K562 (cell line): ENCODE measurements around the gene COASY. TPM values are rescaled to one million over a fixed set of nuclear protein-coding genes. Genes with fewer than 3 reads are reported as not detected.
A peak's percentile ranks its signal among the peaks of the same experiment; 100 is the strongest.

Experiments used
- ATAC-seq: fragments of 200-7000 bp; cut with Tn5 transposase; 3 replicates; pipeline ENCODE4 v1.9.1; 2020; ENCODE audit warnings: moderate library complexity
- Bru-seq: library from RNA; stranded (reverse); fragments of 400-500 nt; gene quantifications from one replicate; lab custom pipeline; 2021; lab: Mats Ljungman, UMichigan
- BruChase-seq, 2 experiments: library from RNA; stranded (reverse); fragments of 400-500 nt; gene quantifications; one replicate each; lab custom pipeline; 2021; lab: Mats Ljungman, UMichigan
- BruUV-seq: library from RNA; stranded (reverse); fragments of 400-500 nt; replicated peaks from 2 replicates; lab custom pipeline; 2021; lab: Mats Ljungman, UMichigan
- CTCF ChIA-PET: fragments of 300-600 bp; formaldehyde crosslinking; extraction: SDS; loops from one replicate; lab custom pipeline; 2021; ENCODE audit warnings: low intra/inter-chr PET ratio; lab: Yijun Ruan, JAX
- POLR2A ChIA-PET: fragments of 300-600, 350-650 bp; sonication (Branson Sonifier 250); formaldehyde crosslinking; extraction: SDS; loops from one replicate; lab custom pipeline; 2021; ENCODE audit warnings: antibody characterized with exemption, inconsistent platforms; lab: Yijun Ruan, JAX
- DNase-seq, 4 experiments: peaks; one replicate each; pipeline versions ENCODE4 v3.0.0 to v3.0.0-alpha.2; 2011 to 2018; ENCODE audit warnings: low spot score in 3 of 4, mixed read lengths in 3 of 4; ENCODE audit errors: extremely low read depth in 1 of 4
- FAIRE-seq: peaks from 2 replicates; lab custom pipeline; 2011; peaks lifted over from hg19 to GRCh38; lab: Jason Lieb, UNC
- H2AFZ ChIP-seq: 2 replicates; pipeline ENCODE4 v1.6.0; 2011; ENCODE audit warnings: low read depth, low read length, control low read depth, inconsistent platforms
- H3K27ac ChIP-seq: fragments of 200-600 bp; 3 replicates; pipeline ENCODE4 v1.8.0; 2011; ENCODE audit warnings: low read depth, mild to moderate bottlenecking, control low read depth, inconsistent platforms, low read length, moderate library complexity, mixed read lengths; ENCODE audit errors: extremely low read depth
- H3K27me3 ChIP-seq, 2 experiments: fragments of 300-600 bp in 1 of 2; 2 replicates in 1 of 2; 3 replicates in 1 of 2; pipeline versions ENCODE4 v1.6.0 to v1.8.0; 2011; ENCODE audit warnings: inconsistent platforms in 2 of 2, low read length in 2 of 2, mild to moderate bottlenecking in 1 of 2, mixed read lengths in 1 of 2, moderate library complexity in 1 of 2; ENCODE audit not compliant: control insufficient read depth in 2 of 2, insufficient read depth in 2 of 2
- H3K36me3 ChIP-seq: fragments of 300-600 bp; 3 replicates; pipeline ENCODE4 v1.8.0; 2011; ENCODE audit warnings: mild to moderate bottlenecking, low read length, inconsistent platforms; ENCODE audit not compliant: control insufficient read depth, insufficient read depth
- H3K4me1 ChIP-seq, 2 experiments: fragments of 200-600 bp in 1 of 2; replicated peaks in 1 of 2; 2 replicates in 1 of 2; 3 replicates in 1 of 2; pipeline versions ENCODE4 v1.5.1 to v1.8.0; 2011; ENCODE audit warnings: inconsistent platforms in 2 of 2, low read length in 2 of 2, mild to moderate bottlenecking in 1 of 2, mixed read lengths in 1 of 2, moderate library complexity in 1 of 2; ENCODE audit not compliant: control insufficient read depth in 2 of 2, insufficient read depth in 2 of 2
- H3K4me2 ChIP-seq: 2 replicates; pipeline ENCODE4 v1.6.1; 2011; ENCODE audit warnings: low read length, control low read depth, inconsistent platforms, mixed read lengths; ENCODE audit not compliant: insufficient read depth
- H3K4me3 ChIP-seq: fragments of 200-600 bp; sonication (generic), shearing (Covaris generic); 2 replicates; pipeline ENCODE4 v1.5.1; 2016; ENCODE audit warnings: control low read depth, inconsistent platforms
- H3K79me2 ChIP-seq: fragments of 200-600 bp; 3 replicates; pipeline ENCODE4 v1.8.0; 2011; ENCODE audit warnings: low read length, inconsistent platforms; ENCODE audit not compliant: control insufficient read depth, insufficient read depth
- H3K9ac ChIP-seq, 2 experiments: 2 replicates each; pipeline versions ENCODE4 v1.6.0 to v1.6.1; 2011; ENCODE audit warnings: low read depth in 2 of 2, low read length in 2 of 2, control low read depth in 1 of 2, inconsistent platforms in 1 of 2, mild to moderate bottlenecking in 1 of 2, mixed read lengths in 1 of 2; ENCODE audit not compliant: insufficient read depth in 1 of 2
- H3K9me1 ChIP-seq: one replicate; pipeline ENCODE4 v1.6.0; 2011; ENCODE audit warnings: inconsistent platforms, mild to moderate bottlenecking, low read length, moderate library complexity; ENCODE audit not compliant: control insufficient read depth, insufficient read depth
- H3K9me3 ChIP-seq: replicated peaks from 2 replicates; pipeline ENCODE4 v1.5.1; 2011; ENCODE audit warnings: low read depth, low read length, inconsistent platforms; ENCODE audit not compliant: control insufficient read depth, insufficient read depth
- H4K20me1 ChIP-seq: replicated peaks from 2 replicates; pipeline ENCODE4 v1.6.1; 2011; ENCODE audit warnings: low read length, inconsistent platforms, mixed read lengths; ENCODE audit not compliant: control insufficient read depth, insufficient read depth
- CHD1 ChIP-seq: fragments of 200-600 bp; sonication (generic); IDR thresholded peaks from one replicate; pipeline ENCODE4 v1.6.1; 2012; ENCODE audit warnings: mild to moderate bottlenecking, moderate library complexity, low read length, inconsistent platforms
- FOXM1 ChIP-seq, 2 experiments: fragments of 450-650 bp in 1 of 2; sonication (generic) in 1 of 2; formaldehyde crosslinking in 1 of 2; IDR thresholded peaks; 2 replicates each; pipeline versions ENCODE4 v1.6.1 to v1.9.0; 2017 to 2022; ENCODE audit warnings: low read depth in 2 of 2, mild to moderate bottlenecking in 2 of 2, missing genetic modification reagents in 1 of 2, moderate library complexity in 1 of 2
- GABPB1 ChIP-seq: sonication (generic); formaldehyde crosslinking; IDR thresholded peaks from 2 replicates; pipeline ENCODE4 v1.8.0; 2022; ENCODE audit warnings: mild to moderate bottlenecking, missing genetic modification reagents
- KDM1A ChIP-seq, 2 experiments: fragments of 450-650 bp; IDR thresholded peaks; 2 replicates each; pipeline ENCODE4 v1.6.1; 2016; ENCODE audit warnings: mild to moderate bottlenecking in 2 of 2
- PCBP1 ChIP-seq: fragments of 200-400 bp; formaldehyde crosslinking; IDR thresholded peaks from 2 replicates; pipeline ENCODE4 v1.6.1; 2018; ENCODE audit warnings: mild to moderate bottlenecking, low read depth, low read length; ENCODE audit not compliant: poor library complexity, severe bottlenecking
- SIX5 ChIP-seq, 2 experiments: IDR thresholded peaks; 2 replicates each; pipeline ENCODE4 v1.6.1; 2011; ENCODE audit warnings: low read length in 2 of 2, borderline replicate concordance in 1 of 2, low read depth in 1 of 2, mild to moderate bottlenecking in 1 of 2, moderate library complexity in 1 of 2; ENCODE audit not compliant: insufficient read depth in 1 of 2
- ZNF778 ChIP-seq: fragments of 450-650 bp; formaldehyde crosslinking; IDR thresholded peaks from 2 replicates; pipeline ENCODE4 v1.4.0; 2020; ENCODE audit warnings: mild to moderate bottlenecking, moderate library complexity
- WGBS: fragments of 100-300 bp; shearing (Covaris generic); methylation state at CpG from one replicate; pipeline ENCODE4 v1.1.6; 2016; ENCODE audit warnings: low coverage, mixed read lengths; ENCODE audit not compliant: insufficient coverage; ENCODE audit errors: missing lambda C conversion rate; 5-methylcytosine and 5-hydroxymethylcytosine counted together
- in situ Hi-C: fragments of 300-500 bp; cut with MboI; formaldehyde crosslinking; loops from 4 replicates; pipeline ENCODE4 v1.15.0; 2018; ENCODE audit warnings: inconsistent platforms, mixed read lengths
- intact Hi-C: fragments of 100-400 bp; cut with micrococcal nuclease; formaldehyde crosslinking; loops from 2 replicates; pipeline ENCODE4 v1.14.2; 2022
- long read RNA-seq, 3 experiments: library from polyadenylated mRNA in 2 of 3; library from RNA in 1 of 3; unstranded in 2 of 3; stranded (forward) in 1 of 3; transcript quantifications; one replicate each; pipeline ENCODE4 v2.0.0, GENCODE V29; 2019 to 2022
- polyA minus RNA-seq, 3 experiments: library from RNA; depleted of rRNA, polyadenylated mRNA; stranded (reverse); fragments of >200 nt; gene quantifications; 2 replicates each; pipeline ENCODE4 v1.2.3, GENCODE V29; 2011
- polyA plus RNA-seq, 8 experiments: library from polyadenylated mRNA; depleted of rRNA in 4 of 8; stranded (reverse) in 5 of 8; unstranded in 3 of 8; fragments of >200 nt; fragmentation: Nextera tagmentation in 2 of 8; fragmentation: Illumina TruSeq in 1 of 8; extraction: Ambion mirVana in 2 of 8; extraction: Trizol in 1 of 8; gene quantifications; 2 replicates each; pipeline versions ENCODE4 v1.2.1 to v1.2.3, GENCODE V29; 2011 to 2014; ENCODE audit warnings: inconsistent platforms in 1 of 8, missing spikeins in 1 of 8
- total RNA-seq, 7 experiments: library from RNA; depleted of rRNA in 6 of 7; stranded (reverse); fragments of >200 nt in 6 of 7; fragmentation: Illumina TruSeq in 2 of 7; extraction: Trizol in 2 of 7; gene quantifications; 2 replicates each; pipeline versions ENCODE4 v1.2.1 to v1.2.3, GENCODE V29; 2011 to 2021; ENCODE audit warnings: low replicate concordance in 1 of 7
- TF ChIP-seq, protein P1 (sequence below), 3 experiments: fragments of 200-800 bp in 1 of 3; sonication (Bioruptor generic) in 1 of 3; sonication (generic) in 1 of 3; formaldehyde crosslinking in 1 of 3; IDR thresholded peaks; 2 replicates each; pipeline versions ENCODE4 v1.6.1 to v1.8.0; 2016 to 2022; ENCODE audit warnings: mild to moderate bottlenecking in 2 of 3, missing compliant biosample characterization in 2 of 3, missing genetic modification characterization in 2 of 3, missing genetic modification reagents in 1 of 3
- TF ChIP-seq, protein P2 (sequence below): fragments of 450-650 bp; IDR thresholded peaks from 2 replicates; pipeline ENCODE4 v1.6.1; 2016
- TF ChIP-seq, protein P3 (sequence below), 2 experiments: fragments of 200-800 bp in 1 of 2; sonication (Bioruptor generic) in 1 of 2; sonication (generic) in 1 of 2; formaldehyde crosslinking in 1 of 2; IDR thresholded peaks in 1 of 2; conservative IDR thresholded peaks in 1 of 2; 2 replicates each; pipeline versions ENCODE4 v1.5.0 to v1.6.1; 2016 to 2020; ENCODE audit warnings: missing compliant biosample characterization in 1 of 2, missing genetic modification characterization in 1 of 2, missing genetic modification reagents in 1 of 2

COASY gene
- 117 and 276 TPM in 2 replicates for total RNA-seq (2011; cell fraction: chromatin; rRNA removed; ENCODE audit: low replicate concordance)
- total RNA-seq (2011; cell fraction: nucleolus; rRNA removed): 148 and 164 TPM in 2 replicates
- 145 and 162 TPM in 2 replicates for total RNA-seq (2011; cell fraction: nucleoplasm; rRNA removed)
- 43.5 and 62.9 TPM in 2 replicates for total RNA-seq (2014; rRNA removed)
- 33.3 and 43.2 TPM in 2 replicates for total RNA-seq (2014; rRNA removed; fragmentation: Illumina TruSeq; extraction: Trizol)
- 25.4 and 32.0 TPM in 2 replicates for total RNA-seq (2015; rRNA removed; fragmentation: Illumina TruSeq; extraction: Trizol)
- total RNA-seq (2021): 167 and 175 TPM in 2 replicates
- polyA plus RNA-seq (2011; rRNA removed): 38.7 and 58.6 TPM in 2 replicates
- 34.8 and 93.5 TPM in 2 replicates for polyA plus RNA-seq (2011; cell fraction: cytosol; rRNA removed)
- polyA plus RNA-seq (2011; cell fraction: nucleus; rRNA removed): 262 and 432 TPM in 2 replicates
- polyA plus RNA-seq (2012): 137 and 160 TPM in 2 replicates
- 99.8 and 139 TPM in 2 replicates for polyA plus RNA-seq (2014; fragmentation: Illumina TruSeq; extraction: Trizol)
- polyA plus RNA-seq (2014; fragmentation: Nextera tagmentation; extraction: Ambion mirVana): 10 to 100 TPM; 62.3 to 80.6 TPM
- 80.5 and 95.2 TPM in 2 replicates for polyA plus RNA-seq (2014; rRNA removed)
- polyA minus RNA-seq (2011; rRNA and poly(A)+ RNA removed): 19.9 and 27.4 TPM in 2 replicates
- polyA minus RNA-seq (2011; cell fraction: cytosol; rRNA and poly(A)+ RNA removed): 39.1 and 51.2 TPM in 2 replicates
- polyA minus RNA-seq (2011; cell fraction: nucleus; rRNA and poly(A)+ RNA removed): 39.4 and 40.0 TPM in 2 replicates
- Bru-seq, nascent RNA: percentile 93 among the genes with signal in this experiment
- percentile 92 among the genes with signal in this experiment for BruChase-seq, experiment 1, labeled RNA remaining after a 2-hour chase
- percentile 95 among the genes with signal in this experiment for BruChase-seq, experiment 2, labeled RNA remaining after a 6-hour chase
- long read RNA-seq, experiment 1, transcript COASY-202 (10 exons, 2,071 nt): minor isoform, 10 of 271 reads
- long read RNA-seq, experiment 1, transcript COASY-201 (9 exons, 2,458 nt): major isoform, 190 of 271 reads
- long read RNA-seq, experiment 1, partial matches to known transcripts: 21 of 271 reads
- long read RNA-seq, experiment 1, other reads (novel, unspliced or antisense): 45 of 271 reads
- long read RNA-seq, experiment 2, transcript COASY-202 (10 exons, 2,071 nt): minor isoform, 7 of 123 reads
- long read RNA-seq, experiment 2, transcript COASY-201 (9 exons, 2,458 nt): major isoform, 34 of 123 reads
- long read RNA-seq, experiment 2, partial matches to known transcripts: 42 of 123 reads
- long read RNA-seq, experiment 2, other reads (novel, unspliced or antisense): 35 of 123 reads
- long read RNA-seq, experiment 3, transcript COASY-201 (9 exons, 2,458 nt): major isoform, 58 of 99 reads
- long read RNA-seq, experiment 3, transcript COASY-202 (10 exons, 2,071 nt): minor isoform, 11 of 99 reads
- long read RNA-seq, experiment 3, partial matches to known transcripts: 5 of 99 reads
- long read RNA-seq, experiment 3, other reads (novel, unspliced or antisense): 23 of 99 reads

DNA sequence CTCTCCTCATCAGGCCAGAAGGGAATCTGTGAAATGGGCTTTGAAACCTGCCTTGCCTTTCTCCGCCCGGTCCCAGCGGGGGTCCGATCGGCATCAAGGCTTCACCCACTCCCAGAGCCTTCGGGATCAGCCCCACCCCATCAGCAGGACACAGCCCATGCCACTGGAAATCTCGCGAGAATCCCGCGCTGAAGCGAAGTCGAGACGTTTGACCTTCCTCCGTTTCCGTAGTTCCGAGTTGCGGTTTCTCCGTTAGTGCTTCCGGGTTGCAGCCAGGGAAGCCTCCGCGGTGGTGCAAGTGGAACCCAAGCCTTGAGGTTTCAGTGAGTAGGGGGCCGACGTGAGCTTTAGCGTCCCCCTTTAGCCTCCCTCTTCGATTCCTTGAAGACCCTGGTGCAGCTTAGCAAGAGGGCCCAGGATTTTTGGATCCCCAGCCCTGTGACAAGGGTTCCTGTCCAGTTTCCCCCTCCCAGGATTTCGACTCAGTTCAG lies at the start of gene COASY:
COASY (plus strand) TSS at position 252 of the 491 bp plus-strand sequence. CDS start 475 bp downstream, outside the sequence.
- no peaks in the 10 kb centered on the region for H3K27me3 ChIP-seq
- peak within 1 kb of the TSS; percentile 92 for H3K4me2 ChIP-seq
- H3K9me1 ChIP-seq: no peaks in the 10 kb centered on the region
- intact Hi-C loops (no loop called here), in situ Hi-C loops (no loop called here)
- FAIRE-seq (peak; percentile 93), DNase-seq (peak; percentile 91 to 99 (median 94)), ATAC-seq (peak; percentile 77)
- ChIA-PET CTCF (no interaction called here), POLR2A (interaction anchor here (1.1 kb wide), 1 partner anchor 116 kb away, joined by 4 read pairs; no protein-coding TSS in a partner anchor)
- no TSS peak for BruUV-seq
- peaks cover 21 to 54% of the 10 kb centered on the region in 2 experiments for H3K4me1 ChIP-seq
- H3K4me3 ChIP-seq: peak within 1 kb of the TSS; percentile 74
- H2AFZ ChIP-seq: peak within 1 kb of the TSS; percentile 91
- peaks cover 37% of the 10 kb centered on the region for H3K36me3 ChIP-seq
- peak within 1 kb of the TSS; percentile 88 for H3K27ac ChIP-seq
- H3K9ac ChIP-seq: peak within 1 kb of the TSS; percentile 93 to 99
- H3K79me2 ChIP-seq: peaks cover 35% of the 10 kb centered on the region
- H3K9me3 ChIP-seq: no peaks in the 10 kb centered on the region
- 0% methylated on average over 25 of the region's 26 CpGs for WGBS
- no peaks in the 10 kb centered on the region for H4K20me1 ChIP-seq
- TF ChIP-seq CHD1: no peak
- peak; percentile 96 for TF ChIP-seq GABPB1
- TF ChIP-seq PCBP1: no peak
- TF ChIP-seq SIX5 (IDR thresholded peaks at IDR 0.05; ENCODE audit: borderline replicate concordance in 1 of 2, insufficient read depth in 1 of 2, low read depth in 1 of 2, low read length in 2 of 2): peak in 1 of 2 experiments; percentile 20; a peak in 1 of 4 replicates
- TF ChIP-seq FOXM1 (IDR thresholded peaks at IDR 0.05; ENCODE audit: low read depth): no peak
- TF ChIP-seq FOXM1 (CRISPR knock-in tag; IDR thresholded peaks at IDR 0.05; ENCODE audit: low read depth): no peak
- peak; percentile 6 to 51; a peak in 2 of 4 replicates for TF ChIP-seq KDM1A (IDR thresholded peaks at IDR 0.05)
- TF ChIP-seq, protein P1, sequence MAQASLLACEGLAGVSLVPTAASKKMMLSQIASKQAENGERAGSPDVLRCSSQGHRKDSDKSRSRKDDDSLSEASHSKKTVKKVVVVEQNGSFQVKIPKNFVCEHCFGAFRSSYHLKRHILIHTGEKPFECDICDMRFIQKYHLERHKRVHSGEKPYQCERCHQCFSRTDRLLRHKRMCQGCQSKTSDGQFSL (CRISPR knock-in tag; IDR thresholded peaks at IDR 0.05): no peak
- TF ChIP-seq, protein P1 (tag; IDR thresholded peaks at IDR 0.05): no peak
- TF ChIP-seq, protein P2, sequence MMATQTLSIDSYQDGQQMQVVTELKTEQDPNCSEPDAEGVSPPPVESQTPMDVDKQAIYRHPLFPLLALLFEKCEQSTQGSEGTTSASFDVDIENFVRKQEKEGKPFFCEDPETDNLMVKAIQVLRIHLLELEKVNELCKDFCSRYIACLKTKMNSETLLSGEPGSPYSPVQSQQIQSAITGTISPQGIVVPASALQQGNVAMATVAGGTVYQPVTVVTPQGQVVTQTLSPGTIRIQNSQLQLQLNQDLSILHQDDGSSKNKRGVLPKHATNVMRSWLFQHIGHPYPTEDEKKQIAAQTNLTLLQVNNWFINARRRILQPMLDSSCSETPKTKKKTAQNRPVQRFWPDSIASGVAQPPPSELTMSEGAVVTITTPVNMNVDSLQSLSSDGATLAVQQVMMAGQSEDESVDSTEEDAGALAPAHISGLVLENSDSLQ: 0 out of 2 replicates have a peak, but pooled peaks have one; percentile 22
- no peak for TF ChIP-seq ZNF778 (CRISPR knock-in tag)
- TF ChIP-seq, protein P3, sequence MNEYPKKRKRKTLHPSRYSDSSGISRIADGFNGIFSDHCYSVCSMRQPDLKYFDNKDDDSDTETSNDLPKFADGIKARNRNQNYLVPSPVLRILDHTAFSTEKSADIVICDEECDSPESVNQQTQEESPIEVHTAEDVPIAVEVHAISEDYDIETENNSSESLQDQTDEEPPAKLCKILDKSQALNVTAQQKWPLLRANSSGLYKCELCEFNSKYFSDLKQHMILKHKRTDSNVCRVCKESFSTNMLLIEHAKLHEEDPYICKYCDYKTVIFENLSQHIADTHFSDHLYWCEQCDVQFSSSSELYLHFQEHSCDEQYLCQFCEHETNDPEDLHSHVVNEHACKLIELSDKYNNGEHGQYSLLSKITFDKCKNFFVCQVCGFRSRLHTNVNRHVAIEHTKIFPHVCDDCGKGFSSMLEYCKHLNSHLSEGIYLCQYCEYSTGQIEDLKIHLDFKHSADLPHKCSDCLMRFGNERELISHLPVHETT (CRISPR knock-in tag; conservative IDR thresholded peaks at IDR 0.05 in 1 of 2, IDR thresholded peaks at IDR 0.05 in 1 of 2): peak in 1 of 2 experiments; percentile 78; a peak in 2 of 4 replicates
